ENCODE data around the gene OR51B2.
"Not testable (repeated sequence)": the region's sequence is repeated elsewhere in the genome, so short reads cannot be mapped to it uniquely, and the experiment has no call there.

Gene OR51B2, protein sequence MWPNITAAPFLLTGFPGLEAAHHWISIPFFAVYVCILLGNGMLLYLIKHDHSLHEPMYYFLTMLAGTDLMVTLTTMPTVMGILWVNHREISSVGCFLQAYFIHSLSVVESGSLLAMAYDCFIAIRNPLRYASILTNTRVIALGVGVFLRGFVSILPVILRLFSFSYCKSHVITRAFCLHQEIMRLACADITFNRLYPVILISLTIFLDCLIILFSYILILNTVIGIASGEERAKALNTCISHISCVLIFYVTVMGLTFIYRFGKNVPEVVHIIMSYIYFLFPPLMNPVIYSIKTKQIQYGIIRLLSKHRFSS

DNA sequence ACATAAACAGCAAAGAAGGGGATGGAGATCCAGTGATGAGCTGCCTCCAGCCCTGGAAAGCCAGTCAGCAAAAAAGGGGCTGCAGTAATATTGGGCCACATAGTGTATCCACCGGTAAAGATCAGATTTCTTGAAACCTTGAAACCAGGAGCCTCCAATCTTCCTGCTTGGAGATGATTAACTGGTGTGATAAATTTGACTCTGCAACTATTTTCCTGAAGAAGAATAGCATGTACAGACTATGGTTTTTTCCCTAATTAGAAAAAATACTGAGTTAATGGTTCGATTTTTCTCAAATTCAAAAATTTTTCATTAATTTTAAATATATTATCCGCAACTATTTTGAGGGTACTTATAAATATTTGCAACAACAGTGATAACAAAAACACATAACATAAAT, at the start of gene OR51B2:
OR51B2 (minus strand) TSS at position 101 of the 400 bp plus-strand sequence; CDS start at position 101, 0 bp downstream.
- no peak for DNase-seq (ENCODE audit: low read depth in 2 of 2)

DNA sequence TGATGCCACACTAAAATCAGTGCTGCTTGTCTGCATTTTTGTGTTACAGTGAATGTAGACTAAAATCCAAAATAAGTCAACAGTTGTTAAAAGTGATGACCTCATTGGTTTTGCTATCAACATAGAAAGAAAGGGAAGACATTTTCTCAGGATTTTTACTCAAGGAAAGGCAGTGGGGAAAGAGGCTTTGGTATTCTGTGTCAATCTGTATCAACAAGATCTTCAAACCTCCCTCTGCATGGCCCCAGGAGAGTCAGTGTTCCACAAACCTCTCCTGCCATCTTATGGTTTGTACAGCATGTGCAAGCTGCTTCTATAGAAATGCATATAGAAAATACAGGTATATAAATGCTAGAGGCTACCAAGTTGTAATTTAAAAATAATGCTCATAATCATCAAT, 45.7 kb upstream of the OR51B2 start:
- DNase-seq (ENCODE audit: low read depth in 2 of 2): no peak

DNA sequence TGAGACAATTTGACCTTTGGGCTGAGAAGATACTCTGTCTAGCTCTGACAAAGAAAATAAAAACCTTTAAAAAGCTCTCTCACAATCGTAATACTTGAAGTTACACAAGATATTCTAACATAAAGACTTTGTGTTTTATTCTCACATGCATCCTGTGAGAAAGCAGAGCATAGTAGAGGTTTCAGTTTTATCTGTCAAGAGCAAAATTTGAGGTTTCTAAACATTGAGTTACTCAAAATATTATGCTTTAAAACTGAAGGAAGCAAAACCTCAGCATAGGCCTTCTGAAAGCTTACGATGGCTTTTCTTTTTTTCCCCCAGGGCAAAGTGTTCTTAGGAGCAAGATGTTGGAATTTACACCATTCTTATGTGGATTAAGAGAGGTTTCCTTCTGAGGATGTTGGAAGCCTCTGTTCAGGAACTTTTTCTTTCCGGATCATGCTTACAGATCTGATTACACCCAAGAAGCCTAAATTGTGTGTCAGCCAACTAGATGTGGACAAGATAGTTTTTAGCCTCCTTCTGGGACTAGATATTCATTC, 44.5 kb upstream of the OR51B2 start:
- no peak for DNase-seq (ENCODE audit: low read depth in 2 of 2)

DNA sequence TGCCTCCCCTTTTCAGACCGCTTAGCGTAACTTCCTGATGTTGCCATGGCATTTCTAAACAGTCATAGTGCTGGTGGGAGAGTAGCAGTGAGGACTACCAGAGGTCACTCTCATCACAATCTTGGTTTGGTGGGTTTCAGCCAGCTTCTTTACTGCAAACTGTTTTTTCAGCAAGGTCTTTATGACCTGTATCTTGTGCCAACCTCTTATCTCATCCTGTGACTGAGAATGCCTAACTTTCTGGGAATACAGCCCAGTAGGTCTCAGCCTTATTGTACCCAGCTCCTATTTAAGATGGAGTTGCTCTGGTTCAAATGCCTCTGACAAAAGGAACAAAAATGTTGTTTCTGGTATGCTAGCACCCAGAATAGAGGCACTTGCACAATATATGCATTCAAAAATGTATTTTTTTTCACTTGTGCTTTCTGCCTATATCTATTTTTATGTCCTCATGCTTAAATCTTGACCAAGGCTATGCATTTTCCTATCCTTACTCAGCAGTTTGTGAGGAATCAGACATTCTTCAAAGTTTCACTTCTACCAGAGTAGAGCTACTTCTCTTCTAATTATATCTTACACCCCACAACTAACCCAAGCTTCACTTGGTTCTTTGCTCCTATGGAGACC, 43.5 kb upstream of the OR51B2 start:
- DNase-seq (ENCODE audit: low read depth in 2 of 2): no peak

DNA sequence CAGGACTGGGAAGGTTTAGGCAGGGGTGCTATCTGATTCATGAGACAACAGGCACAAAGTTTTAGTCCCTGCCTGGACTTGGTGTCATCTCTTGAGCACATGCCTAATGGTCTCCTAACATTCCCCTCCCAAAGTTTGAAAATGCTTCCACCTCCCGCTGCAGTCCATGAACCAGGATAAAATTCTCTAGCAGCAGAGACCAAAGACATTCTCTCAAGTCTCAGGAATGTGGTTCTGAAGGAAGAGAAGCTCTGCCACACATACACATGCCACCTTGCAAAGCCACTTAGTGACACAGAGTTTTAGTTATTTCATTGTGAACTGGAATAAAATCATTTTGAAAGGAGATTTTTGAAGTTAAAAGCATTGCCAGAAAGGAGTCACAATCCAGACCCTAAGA, 42.8 kb upstream of the OR51B2 start:
- no peak for DNase-seq (ENCODE audit: low read depth in 2 of 2)

DNA sequence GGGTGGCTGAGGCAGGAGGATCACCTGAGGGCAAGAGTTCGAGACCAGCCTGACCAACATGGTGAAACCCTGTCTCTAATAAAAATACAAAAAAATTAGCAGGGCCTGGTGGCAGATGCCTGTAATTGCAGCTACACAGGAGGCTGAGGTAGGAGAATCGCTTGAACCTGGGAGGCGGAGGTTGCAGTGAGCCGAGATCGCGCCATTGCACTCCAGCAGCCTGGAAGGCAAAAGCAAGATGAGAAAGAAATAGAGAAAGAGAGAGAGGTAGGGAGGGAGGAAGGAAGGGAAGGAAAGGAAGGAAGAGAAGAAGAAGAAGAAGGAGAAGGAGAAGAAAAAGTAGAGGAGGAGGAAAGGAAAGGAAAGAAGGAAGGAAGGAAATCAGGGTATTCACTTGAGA, 42.3 kb upstream of the OR51B2 start:
- not testable (repeated sequence) for DNase-seq (ENCODE audit: low read depth in 2 of 2)

DNA sequence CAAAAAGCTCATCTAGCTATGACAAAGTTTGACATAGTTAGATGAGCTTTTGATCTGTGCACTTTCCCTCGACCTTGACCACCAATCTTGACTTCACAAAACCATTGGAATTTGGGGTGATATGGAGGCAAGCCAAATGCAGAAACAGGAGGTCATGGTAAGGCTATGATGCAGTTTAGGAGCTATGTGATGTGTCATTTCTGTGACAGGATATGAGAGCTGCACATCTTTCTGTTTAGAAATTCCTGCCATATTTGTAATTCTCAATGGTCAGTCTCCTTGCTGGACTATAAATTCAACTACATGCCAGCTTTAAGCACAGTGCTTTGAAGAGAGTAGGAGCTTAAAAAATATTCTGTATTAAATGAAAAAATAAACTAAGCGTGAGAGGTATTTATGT, 40.1 kb upstream of the OR51B2 start:
- DNase-seq (ENCODE audit: low read depth in 2 of 2): no peak

DNA sequence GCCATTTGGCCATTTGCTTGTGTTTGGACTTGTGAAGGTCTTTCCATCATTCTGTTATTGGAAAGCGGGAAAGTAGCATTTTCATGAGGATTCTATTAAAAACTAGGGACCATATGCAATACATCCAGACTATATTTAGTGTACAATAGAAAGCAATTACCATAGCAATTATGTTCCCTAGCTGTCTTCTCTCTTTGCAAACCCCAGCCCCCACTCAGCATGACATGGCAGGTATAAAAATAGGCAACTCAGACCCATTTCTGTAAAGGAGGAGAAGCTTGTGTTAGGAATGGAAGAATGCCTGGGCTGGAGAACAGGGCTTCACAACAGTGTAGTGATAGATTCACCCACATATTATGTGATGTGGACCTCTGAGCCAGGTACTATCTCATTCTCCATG, 39.6 kb upstream of the OR51B2 start:
- DNase-seq (ENCODE audit: low read depth in 2 of 2): no peak

DNA sequence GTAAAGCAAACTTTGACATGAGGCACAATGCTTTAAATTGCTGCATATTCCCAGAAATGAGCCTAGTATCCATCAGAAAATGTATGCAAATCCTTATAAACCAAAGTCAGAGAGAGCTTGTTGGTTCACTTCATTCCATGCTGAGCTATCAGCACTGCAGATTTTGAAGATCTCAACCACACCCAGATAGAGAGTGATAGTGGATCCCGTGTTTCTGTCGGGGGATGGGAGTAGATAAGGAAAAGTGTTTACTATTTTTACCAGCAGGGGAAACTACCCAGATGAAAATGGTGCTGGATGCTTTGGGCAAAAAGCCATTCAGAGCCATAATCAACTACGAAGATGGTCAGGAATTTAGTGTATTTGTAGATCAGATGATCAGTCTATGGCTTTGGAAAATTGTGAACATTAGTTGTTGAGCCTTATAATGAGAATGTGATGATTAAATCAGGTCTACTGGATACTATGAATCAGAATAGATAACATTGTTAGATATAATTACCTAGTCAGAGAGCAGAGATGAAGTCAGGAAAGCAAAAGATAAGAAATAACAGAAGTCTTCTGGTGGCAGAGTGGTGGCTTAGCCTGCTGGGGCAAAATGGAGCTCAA, 38.0 kb upstream of the OR51B2 start:
- no peak for DNase-seq (ENCODE audit: low read depth in 2 of 2)

DNA sequence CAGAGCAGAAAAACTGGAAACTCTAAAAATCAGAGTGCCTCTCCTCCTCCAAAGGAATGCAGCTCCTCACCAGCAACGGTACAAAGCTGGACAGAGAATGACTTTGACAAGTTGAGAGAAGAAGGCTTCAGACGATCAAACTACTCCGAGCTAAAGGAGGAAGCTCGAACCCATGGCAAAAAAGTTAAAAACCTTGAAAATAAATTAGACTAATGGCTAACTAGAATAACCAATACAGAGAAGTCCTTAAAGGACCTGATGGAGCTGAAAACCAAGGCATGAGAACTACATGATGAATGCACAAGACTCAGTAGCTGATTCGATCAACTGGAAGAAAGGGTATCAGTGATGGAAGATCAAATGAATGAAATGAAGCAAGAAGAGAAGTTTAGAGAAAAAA, 31.9 kb upstream of the OR51B2 start:
- DNase-seq (ENCODE audit: low read depth in 2 of 2): not testable (repeated sequence)

DNA sequence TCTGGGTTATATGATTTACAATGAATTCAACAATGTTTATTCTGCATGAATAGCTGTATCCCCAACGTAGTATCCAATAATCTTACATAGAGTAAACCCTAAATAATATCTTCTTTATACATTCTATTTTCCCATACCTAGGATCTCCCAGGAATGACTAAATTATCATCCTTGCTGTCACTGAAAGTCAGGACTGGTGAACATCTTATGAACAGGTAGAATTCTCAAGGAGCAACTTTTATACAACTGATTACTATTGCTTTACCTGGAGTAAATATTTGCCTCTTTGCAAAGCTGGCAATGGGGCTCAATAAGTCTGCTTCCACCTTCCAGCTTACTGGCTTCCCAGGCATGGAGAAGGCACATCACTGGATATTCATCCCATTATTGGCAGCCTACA, 27.1 kb upstream of the OR51B2 start, which contains the start of gene OR51B6:
OR51B6 (plus strand) TSS at position 301 of the 400 bp plus-strand sequence; CDS start at position 301, 0 bp downstream.
- no peak for DNase-seq (ENCODE audit: low read depth in 2 of 2)

DNA sequence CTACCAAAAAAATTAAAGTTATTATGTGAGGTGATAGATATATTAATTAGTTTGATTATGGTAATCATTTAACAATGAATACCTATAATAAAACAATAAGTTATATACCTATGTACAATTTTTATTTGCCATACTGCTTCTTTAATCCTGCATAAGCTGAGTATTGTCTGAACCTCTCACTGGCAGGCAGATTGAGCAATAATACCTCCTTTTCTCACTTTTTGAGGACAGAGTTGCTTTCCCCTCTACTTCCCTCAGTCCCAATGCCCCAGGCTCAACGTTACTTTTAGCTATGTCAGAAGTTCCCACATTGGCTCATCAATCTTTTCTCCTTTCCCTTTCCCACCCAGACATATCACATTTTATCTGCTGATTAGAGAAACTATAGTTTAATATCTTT, 25.5 kb upstream of the OR51B2 start:
- DNase-seq (ENCODE audit: low read depth in 2 of 2): no peak

DNA sequence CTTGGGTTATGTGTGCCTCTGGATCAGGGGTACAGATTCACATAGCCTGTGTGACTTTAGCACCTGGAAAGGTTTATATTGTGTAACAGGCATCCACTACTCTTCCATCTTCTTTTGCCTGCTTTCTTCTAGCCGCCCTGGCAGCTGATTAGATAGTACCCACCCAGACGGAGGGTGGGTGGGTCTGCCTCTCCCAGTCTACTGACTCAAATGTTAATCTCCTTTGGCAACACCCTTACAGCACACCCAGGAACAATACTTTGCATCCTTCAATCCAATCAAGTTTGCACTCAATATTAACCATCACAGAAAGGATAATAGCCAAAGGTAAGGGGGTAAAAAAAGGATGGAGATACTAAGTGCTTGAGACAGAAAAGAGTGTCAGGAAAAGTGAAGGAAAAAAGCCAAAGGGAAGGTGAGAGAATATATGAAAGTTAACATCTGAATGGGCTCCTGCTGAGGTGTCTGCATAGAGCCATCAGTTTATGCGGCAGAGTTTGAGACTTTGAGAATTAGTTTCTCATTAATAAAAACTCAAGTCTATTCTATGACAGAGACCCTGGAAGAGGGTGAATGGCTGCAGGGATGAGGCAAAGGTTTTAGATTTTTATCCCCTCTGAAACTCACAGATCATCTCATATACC, 24.6 kb upstream of the OR51B2 start:
- DNase-seq (ENCODE audit: low read depth in 2 of 2): no peak

DNA sequence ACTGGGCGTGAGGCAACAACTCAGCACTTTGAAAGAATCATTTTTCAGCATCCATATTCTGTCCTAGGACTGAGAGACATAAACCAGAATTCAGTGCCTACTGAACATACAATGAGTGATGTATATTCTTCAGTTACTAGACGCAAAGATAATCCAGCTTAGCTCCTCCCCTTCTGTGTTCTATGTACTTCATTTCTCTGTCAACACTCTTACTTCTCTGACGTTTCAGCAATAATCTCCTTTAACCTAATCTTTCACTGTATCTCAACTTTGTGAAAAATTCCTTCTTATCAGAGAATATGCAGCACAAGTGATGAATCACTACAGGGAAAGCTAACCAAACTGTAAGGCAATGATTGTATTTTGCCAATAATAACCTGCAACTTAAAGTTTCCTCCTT, 21.7 kb upstream of the OR51B2 start:
- DNase-seq (ENCODE audit: low read depth in 2 of 2): no peak

DNA sequence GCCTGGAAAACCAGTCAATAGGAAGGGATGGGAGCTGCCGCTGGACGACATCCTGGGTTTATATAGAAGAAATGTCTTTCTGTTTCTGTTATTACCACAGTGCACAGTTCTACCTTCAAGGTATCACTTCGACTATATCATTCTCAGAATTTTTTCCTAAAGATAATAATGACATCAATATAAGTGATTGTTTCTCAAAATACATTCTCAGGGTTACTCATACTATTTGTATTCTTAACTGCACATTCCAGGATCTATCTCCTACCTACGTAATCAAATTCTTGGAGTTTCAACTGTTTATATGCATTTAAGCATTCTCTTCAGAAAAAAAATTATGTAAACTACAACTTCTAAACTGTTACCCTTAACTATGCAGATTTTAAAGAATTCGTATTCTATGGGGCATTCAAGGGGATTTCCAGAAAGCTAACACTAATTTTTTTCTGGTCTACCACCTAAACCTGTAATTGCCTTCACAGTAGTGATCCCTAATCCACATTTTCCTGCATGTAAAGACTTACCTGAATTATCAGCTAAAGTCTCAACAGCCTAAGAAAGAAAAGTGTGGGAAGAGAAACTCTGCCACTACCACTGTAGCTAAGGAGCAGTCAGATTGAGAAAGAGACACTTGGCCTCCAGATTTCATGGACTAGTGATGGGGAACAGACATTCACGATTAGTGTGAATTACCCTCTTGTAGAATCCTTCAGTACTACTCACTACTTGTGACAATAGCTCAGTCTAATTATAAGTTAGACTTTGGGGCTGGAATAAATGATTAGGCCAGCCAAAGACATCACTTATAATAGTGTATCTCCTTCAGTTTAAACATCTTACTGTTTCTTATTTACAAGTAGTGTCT, 19.6 kb upstream of the OR51B2 start, which contains the start of gene OR51B5:
OR51B5 (minus strand) TSS at position 51 of the 862 bp plus-strand sequence; CDS start at position 51, 0 bp downstream.
- no peak for DNase-seq (ENCODE audit: low read depth in 2 of 2)

DNA sequence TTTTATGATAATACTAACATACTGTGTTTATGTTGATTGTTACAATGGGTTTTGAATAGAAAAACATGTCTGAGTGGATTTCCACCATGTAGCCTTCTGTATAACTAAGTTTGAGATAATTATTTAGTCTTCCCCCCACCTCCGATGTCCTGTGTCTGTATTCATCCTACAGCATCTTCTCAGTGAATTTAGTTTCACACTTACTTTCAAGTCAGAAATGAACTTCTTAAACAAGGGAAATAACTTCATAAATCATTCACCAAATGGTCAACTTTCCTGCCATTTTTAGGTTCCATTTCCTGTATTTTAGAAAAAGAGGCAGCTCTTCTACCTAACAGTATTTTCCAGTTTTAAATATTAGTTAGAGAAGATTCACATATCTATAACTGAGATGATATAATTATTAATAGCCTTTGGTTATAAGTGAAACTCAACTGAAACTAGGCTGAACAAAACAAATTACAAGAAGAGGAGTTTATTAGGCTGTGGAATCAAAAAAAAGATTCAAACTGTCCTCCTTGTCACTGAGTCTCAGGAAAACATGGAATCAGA, 15.8 kb upstream of the OR51B2 start:
- no peak for DNase-seq (ENCODE audit: low read depth in 2 of 2)

DNA sequence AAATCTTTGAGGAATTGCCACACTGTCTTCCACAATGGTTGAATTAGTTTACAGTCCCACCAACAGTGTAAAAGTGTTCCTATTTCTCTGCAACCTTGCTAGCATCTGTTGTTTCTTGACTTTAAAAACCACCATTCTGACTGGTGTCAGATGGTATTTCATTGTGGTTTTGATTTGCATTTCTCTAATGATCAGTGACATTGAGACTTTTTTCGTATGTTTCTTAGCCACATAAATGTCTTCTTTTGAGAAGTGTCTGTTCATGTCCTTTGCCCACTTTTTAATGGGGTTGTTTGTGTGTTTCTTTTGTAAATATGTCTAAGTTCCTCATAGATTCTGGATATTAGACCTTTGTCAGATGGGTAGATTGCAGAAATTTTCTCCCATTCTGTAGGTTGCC, 13.2 kb upstream of the OR51B2 start:
- not testable (repeated sequence) for DNase-seq (ENCODE audit: low read depth in 2 of 2)

DNA sequence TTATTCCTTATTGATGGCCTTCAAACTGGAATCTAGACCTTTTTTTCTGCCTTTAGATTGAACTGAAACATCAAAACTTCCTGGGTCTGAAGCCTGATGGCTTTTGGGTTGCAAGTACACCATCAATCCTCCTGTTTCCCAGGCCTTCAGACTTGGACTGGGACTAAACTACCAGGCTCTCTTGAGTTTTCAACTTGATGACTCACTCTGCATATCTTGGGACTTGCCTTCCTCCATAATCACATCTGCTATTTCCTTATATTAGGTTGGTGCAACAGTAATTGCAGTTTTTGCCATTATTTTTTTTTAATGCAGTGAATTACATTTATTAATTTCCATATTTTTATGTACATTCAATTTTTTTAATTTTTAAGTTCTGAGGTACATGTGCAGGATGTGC, 12.2 kb upstream of the OR51B2 start:
- no peak for DNase-seq (ENCODE audit: low read depth in 2 of 2)

DNA sequence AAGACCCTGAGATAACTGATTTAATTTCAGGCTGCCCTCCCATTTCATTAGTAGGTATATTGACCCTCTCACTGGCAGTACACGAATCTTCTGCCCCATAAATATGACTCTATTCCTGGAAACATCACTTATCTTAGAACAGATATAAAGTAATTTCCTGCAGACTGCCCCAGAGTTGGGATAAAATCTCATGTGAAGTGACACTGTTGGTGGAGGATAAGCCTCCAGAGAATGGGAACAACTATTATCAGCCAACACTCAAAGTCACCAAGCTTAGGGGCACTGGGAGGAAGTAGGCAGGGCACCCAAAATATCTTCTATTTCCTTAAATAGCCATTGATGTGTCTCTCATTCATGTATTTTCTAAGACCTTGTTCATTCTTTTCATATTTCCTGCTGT, 11.1 kb upstream of the OR51B2 start:
- DNase-seq (ENCODE audit: low read depth in 2 of 2): no peak

DNA sequence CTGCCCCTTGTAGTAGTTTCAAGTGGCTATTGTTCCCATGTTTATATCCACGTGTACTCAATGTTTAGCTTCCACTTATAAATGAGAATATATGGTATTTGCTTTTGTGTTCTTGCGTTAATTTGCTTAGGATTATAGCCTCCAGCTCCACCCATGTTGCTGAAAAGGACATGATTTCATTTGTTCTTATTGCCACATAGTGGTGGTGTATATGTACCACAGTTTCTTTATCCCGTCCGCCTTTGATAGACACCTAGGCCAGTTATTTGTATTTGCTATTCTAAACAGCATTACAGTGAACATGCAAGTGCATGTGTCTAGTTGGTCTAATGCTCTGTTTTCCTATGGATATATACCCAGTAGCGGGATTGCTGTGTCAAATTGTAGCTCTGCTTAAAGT, 6.8 kb downstream of the OR51B2 start:
- DNase-seq (ENCODE audit: low read depth in 2 of 2): no peak
